GM21526 (cell line): ENCODE data around the gene PUS10.
"Not testable (repeated sequence)": the region's sequence is repeated elsewhere in the genome, so short reads cannot be mapped to it uniquely, and the experiment has no call there.

Experiments
- ATAC-seq: cut with Tn5 transposase; IDR thresholded peaks from one replicate; pipeline ENCODE4 v1.9.1; 2021; ENCODE audit warnings: moderate library complexity; ENCODE audit not compliant: unreplicated experiment, low FRiP score

Gene PUS10

GRCh38 chr2:61017556-61018317 is at the start of gene PUS10, which contains the start of gene PEX13:
Gene PUS10, minus strand, starts transcription at chr2:61018255. Its CDS starts 6,365 bp downstream, at chr2:61011890.
Gene PEX13, plus strand, starts transcription at chr2:61017720. Its CDS starts 40 bp downstream, at chr2:61017760.
- ATAC-seq, result peak; percentile 74

GRCh38 chr2:61065714-61066709 is 48.0 kb upstream of the PUS10 start, which contains the start of gene SANBR:
Gene SANBR, plus strand, starts transcription at chr2:61065871. Its CDS starts 4,480 bp downstream, at chr2:61070351.
- peak; percentile 90 for ATAC-seq

- no peak for ATAC-seq
These were observed 41.3 kb upstream of the PUS10 start for GRCh38 chr2:61059382-61059781.

GRCh38 chr2:61057562-61057961 is 39.5 kb upstream of the PUS10 start:
- ATAC-seq, result no peak

- no peak for ATAC-seq
These were observed 37.5 kb upstream of the PUS10 start for GRCh38 chr2:61055557-61055956.

GRCh38 chr2:61045999-61046398 is 27.9 kb upstream of the PUS10 start:
- ATAC-seq, result no peak

GRCh38 chr2:61045226-61045625 is 27.2 kb upstream of the PUS10 start:
- no peak for ATAC-seq

GRCh38 chr2:61044636-61045035 is 26.6 kb upstream of the PUS10 start:
- no peak for ATAC-seq

GRCh38 chr2:61042807-61043206 is 24.8 kb upstream of the PUS10 start:
- no peak for ATAC-seq

GRCh38 chr2:61036643-61037042 is 18.6 kb upstream of the PUS10 start:
- ATAC-seq, result not testable (repeated sequence)

- not testable (repeated sequence) for ATAC-seq
These were observed 16.5 kb upstream of the PUS10 start for GRCh38 chr2:61034592-61034991.

- ATAC-seq, result no peak
These were observed 11.5 kb upstream of the PUS10 start for GRCh38 chr2:61029533-61029932.

GRCh38 chr2:61023670-61024069 is 5.6 kb upstream of the PUS10 start:
- no peak for ATAC-seq

- ATAC-seq, result no peak
These were observed 3.2 kb upstream of the PUS10 start for GRCh38 chr2:61021228-61021660.

- no peak for ATAC-seq
These were observed 743 bp upstream of the PUS10 start for GRCh38 chr2:61018798-61019197.

GRCh38 chr2:61018318-61018755 is 282 bp upstream of the PUS10 start:
- peak; percentile 5 for ATAC-seq

- ATAC-seq, result peak; percentile 58
These were observed 976 bp downstream of the PUS10 start for GRCh38 chr2:61017003-61017555.

GRCh38 chr2:61016392-61017002 is 1.6 kb downstream of the PUS10 start:
- peak; percentile 27 for ATAC-seq

GRCh38 chr2:61015976-61016375 is 2.1 kb downstream of the PUS10 start:
- ATAC-seq, result no peak

- no peak for ATAC-seq
These were observed 3.3 kb downstream of the PUS10 start for GRCh38 chr2:61014763-61015162.
